Right lobe of liver (tissue), 6 donors: ENCODE measurements around the gene JPT2. TPM values are rescaled to one million over a fixed set of nuclear protein-coding genes. Genes with fewer than 3 reads are reported as not detected.
"Not testable (repeated sequence)": the region's sequence is repeated elsewhere in the genome, so short reads cannot be mapped to it uniquely, and the experiment has no call there.

Experiments used
- ATAC-seq, 4 donors: fragments of 200-7000 bp; cut with Tn5 transposase; one replicate each; pipeline ENCODE4 v1.9.1; 2020; ENCODE audit warnings: mild to moderate bottlenecking in 4 of 4, moderate library complexity in 4 of 4
- DNase-seq, 3 donors: peaks; one replicate each; pipeline ENCODE4 v3.0.0-alpha.2; 2020
- H3K27ac ChIP-seq, 3 donors: fragments of 200-600 bp; one replicate each; pipeline ENCODE4 v1.8.0; 2022
- H3K27me3 ChIP-seq, 2 donors: fragments of 200-600 bp; one replicate each; pipeline ENCODE4 v1.8.0; 2022
- H3K36me3 ChIP-seq, 4 donors: fragments of 200-600 bp; sonication (generic) in 1 of 4; one replicate each; pipeline versions ENCODE4 v1.5.1 to v1.8.0; 2017 to 2022; ENCODE audit warnings: control low read depth in 1 of 4
- H3K4me1 ChIP-seq, 4 donors: fragments of 200-600 bp; sonication (generic) in 1 of 4; one replicate each; pipeline versions ENCODE4 v1.5.1 to v1.8.0; 2017 to 2022; ENCODE audit warnings: control low read depth in 1 of 4
- H3K4me3 ChIP-seq, 3 donors: fragments of 200-600 bp; one replicate each; pipeline ENCODE4 v1.8.0; 2022
- H3K9me3 ChIP-seq, 4 donors: fragments of 200-600 bp; sonication (generic) in 1 of 4; one replicate each; pipeline versions ENCODE4 v1.5.1 to v1.8.0; 2017 to 2022; ENCODE audit warnings: control low read depth in 1 of 4
- POLR2A ChIP-seq: fragments of 450-650 bp; IDR thresholded peaks from one replicate; pipeline ENCODE4 v1.6.1; 2017; ENCODE audit warnings: antibody characterized with exemption, mild to moderate bottlenecking
- WGBS: methylation state at CpG from one replicate; pipeline ENCODE4 v1.1.6; 2018; ENCODE audit warnings: low coverage, low lambda C conversion rate; ENCODE audit not compliant: insufficient coverage; ENCODE audit errors: missing lambda C conversion rate; 5-methylcytosine and 5-hydroxymethylcytosine counted together
- intact Hi-C, 2 donors: fragments of 100-400 bp; cut with DNase I; formaldehyde crosslinking; loops; one replicate each; pipeline versions ENCODE4 v1.11.2 to v1.14.1; 2022
- total RNA-seq, 6 experiments: library from RNA; depleted of rRNA in 2 of 6; stranded (reverse); fragments of >200 nt in 2 of 6; fragmentation: NEBNext Ultra II Directional in 3 of 6; extraction: Animal tissue kit (Norgen Biotek cat#: 25700) in 3 of 6; gene quantifications; one replicate each; pipeline versions ENCODE4 v1.1.0 to v1.2.4, GENCODE V29; 2016 to 2023
- TF ChIP-seq, protein P1 (sequence below), 4 donors: fragments of 200-600 bp in 3 of 4; fragments of 450-650 bp in 1 of 4; IDR thresholded peaks; one replicate each; pipeline versions ENCODE4 v1.5.1 to v1.8.0; 2016 to 2022; ENCODE audit warnings: antibody characterized with exemption in 4 of 4, mild to moderate bottlenecking in 2 of 4
- donor health status: DM: no; HTN: yes; CAD: no.
- donor health status: DM: no; HTN: no; CAD: no.
- donor health status: DM: no; HTN: no; CAD: no.
- donor health status: DM: no; HTN: yes; CAD: no.
- donor health status: DM: no; HTN: yes; CAD: no.

JPT2 gene
- total RNA-seq, 6 experiments from 2014 or later: 31.0 to 47.7 (median 38.7) TPM

- ATAC-seq: peak in 3 of 4 donors; percentile 36 to 65 (median 46)
- intact Hi-C loops: no loop called here
- no peaks in the 10 kb centered on the region for H3K9me3 ChIP-seq
- TF ChIP-seq POLR2A: no peak
- TF ChIP-seq, protein P1, sequence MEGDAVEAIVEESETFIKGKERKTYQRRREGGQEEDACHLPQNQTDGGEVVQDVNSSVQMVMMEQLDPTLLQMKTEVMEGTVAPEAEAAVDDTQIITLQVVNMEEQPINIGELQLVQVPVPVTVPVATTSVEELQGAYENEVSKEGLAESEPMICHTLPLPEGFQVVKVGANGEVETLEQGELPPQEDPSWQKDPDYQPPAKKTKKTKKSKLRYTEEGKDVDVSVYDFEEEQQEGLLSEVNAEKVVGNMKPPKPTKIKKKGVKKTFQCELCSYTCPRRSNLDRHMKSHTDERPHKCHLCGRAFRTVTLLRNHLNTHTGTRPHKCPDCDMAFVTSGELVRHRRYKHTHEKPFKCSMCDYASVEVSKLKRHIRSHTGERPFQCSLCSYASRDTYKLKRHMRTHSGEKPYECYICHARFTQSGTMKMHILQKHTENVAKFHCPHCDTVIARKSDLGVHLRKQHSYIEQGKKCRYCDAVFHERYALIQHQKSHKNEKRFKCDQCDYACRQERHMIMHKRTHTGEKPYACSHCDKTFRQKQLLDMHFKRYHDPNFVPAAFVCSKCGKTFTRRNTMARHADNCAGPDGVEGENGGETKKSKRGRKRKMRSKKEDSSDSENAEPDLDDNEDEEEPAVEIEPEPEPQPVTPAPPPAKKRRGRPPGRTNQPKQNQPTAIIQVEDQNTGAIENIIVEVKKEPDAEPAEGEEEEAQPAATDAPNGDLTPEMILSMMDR (IDR thresholded peaks at IDR 0.05): no peak
- 79% methylated on average over 9 of the region's 12 CpGs for WGBS
- no peak for DNase-seq
- no peak overlapping the region for H3K4me3 ChIP-seq
- peaks cover 0 to 11% (median 4%) of the 10 kb centered on the region in 4 donors for H3K4me1 ChIP-seq
- H3K36me3 ChIP-seq: no peaks in the 10 kb centered on the region
- no peak overlapping the region for H3K27ac ChIP-seq
- H3K27me3 ChIP-seq: no peaks in the 10 kb centered on the region
These were observed 37.1 kb downstream of the JPT2 start for GRCh38 chr16:1715220-1715619.

DNA sequence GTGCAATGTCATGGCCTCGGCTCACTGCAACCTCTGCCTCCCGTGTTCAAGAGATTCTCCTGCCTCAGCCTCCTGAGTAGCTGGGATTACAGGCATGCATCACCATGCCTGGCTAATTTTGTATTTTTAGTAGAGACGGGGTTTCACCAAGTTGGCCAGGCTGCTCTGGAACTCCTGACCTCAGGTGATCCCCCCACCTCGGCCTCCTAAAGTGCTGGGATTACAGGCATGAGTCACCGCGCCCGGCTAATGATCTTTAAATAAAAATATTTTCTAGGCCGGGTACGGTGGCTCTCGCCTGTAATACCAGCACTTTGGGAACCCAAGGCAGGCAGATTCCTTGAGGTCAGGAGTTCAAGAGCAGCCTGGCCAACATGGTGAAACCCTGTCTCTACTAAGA is 40.2 kb downstream of the JPT2 start:
- DNase-seq, H3K4me3 ChIP-seq, H3K9me3 ChIP-seq, H3K27me3 ChIP-seq, ATAC-seq, intact Hi-C loops, H3K27ac ChIP-seq, H3K36me3 ChIP-seq: not testable (repeated sequence)
- peaks cover 0 to 11% (median 6%) of the 10 kb centered on the region in 4 donors for H3K4me1 ChIP-seq
- 100% methylated on average over 2 of the region's 10 CpGs for WGBS

DNA sequence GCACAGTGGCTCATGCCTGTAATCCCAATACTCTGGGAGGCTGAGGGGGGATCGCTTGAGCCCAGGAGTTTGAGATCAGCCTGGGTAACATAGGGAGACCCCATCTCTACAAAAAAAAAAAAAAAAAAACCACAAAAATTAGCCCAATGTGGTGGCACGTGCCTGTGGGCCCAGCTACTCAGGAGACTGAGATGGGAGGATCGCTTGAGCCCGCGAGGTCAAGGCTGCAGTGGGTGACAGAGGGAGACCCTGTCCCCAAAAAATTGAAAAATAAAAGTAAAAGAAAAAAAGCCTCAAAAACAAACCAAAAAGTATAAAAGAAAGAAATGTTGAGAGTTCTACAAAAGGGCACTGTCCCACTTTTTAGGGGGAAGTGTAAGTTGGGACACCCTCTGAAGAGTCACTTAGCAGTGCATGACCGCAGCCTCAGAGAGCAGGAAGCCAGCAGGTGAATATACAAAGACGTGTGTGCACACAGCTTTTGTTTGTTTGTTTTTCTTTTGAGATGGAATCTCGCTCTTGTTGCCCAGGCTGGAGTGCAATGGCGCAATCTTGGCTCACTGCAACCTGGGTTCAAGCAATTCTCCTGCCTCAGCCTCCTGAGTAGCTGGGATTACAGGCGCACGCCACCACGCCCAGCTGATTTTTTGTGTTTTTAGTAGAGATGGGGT is 41.6 kb downstream of the JPT2 start:
- ATAC-seq (peak; percentile 69 to 82 (median 78)), DNase-seq (peak in 2 of 3 donors; percentile 42 to 49)
- WGBS: 58% methylated on average over 10 of the region's 12 CpGs
- H3K27me3 ChIP-seq, intact Hi-C loops, H3K36me3 ChIP-seq, H3K4me3 ChIP-seq, H3K9me3 ChIP-seq: not testable (repeated sequence)
- Histone ChIP-seq H3K4me1 (peaks cover 0 to 11% (median 6%) of the 10 kb centered on the region in 4 donors), H3K27ac (peak overlapping the region in 2 of 3 donors; percentile 2 to 26)

- DNase-seq (no peak), ATAC-seq (no peak)
- peaks cover 0 to 11% (median 6%) of the 10 kb centered on the region in 4 donors for H3K4me1 ChIP-seq
- H3K9me3 ChIP-seq: no peaks in the 10 kb centered on the region
- H3K36me3 ChIP-seq: peaks cover 0 to 6% (median 0%) of the 10 kb centered on the region in 4 donors
- peak overlapping the region in 1 of 3 donors; percentile 33 for H3K27ac ChIP-seq
- no peaks in the 10 kb centered on the region for H3K27me3 ChIP-seq
- TF ChIP-seq, protein P1 (IDR thresholded peaks at IDR 0.05): no peak
- no peak for TF ChIP-seq POLR2A
- H3K4me3 ChIP-seq: no peak overlapping the region
- intact Hi-C loops: no loop called here
- 90% methylated on average over 7 of the region's 9 CpGs for WGBS
These were observed 43.3 kb downstream of the JPT2 start for GRCh38 chr16:1721372-1721771.

DNA sequence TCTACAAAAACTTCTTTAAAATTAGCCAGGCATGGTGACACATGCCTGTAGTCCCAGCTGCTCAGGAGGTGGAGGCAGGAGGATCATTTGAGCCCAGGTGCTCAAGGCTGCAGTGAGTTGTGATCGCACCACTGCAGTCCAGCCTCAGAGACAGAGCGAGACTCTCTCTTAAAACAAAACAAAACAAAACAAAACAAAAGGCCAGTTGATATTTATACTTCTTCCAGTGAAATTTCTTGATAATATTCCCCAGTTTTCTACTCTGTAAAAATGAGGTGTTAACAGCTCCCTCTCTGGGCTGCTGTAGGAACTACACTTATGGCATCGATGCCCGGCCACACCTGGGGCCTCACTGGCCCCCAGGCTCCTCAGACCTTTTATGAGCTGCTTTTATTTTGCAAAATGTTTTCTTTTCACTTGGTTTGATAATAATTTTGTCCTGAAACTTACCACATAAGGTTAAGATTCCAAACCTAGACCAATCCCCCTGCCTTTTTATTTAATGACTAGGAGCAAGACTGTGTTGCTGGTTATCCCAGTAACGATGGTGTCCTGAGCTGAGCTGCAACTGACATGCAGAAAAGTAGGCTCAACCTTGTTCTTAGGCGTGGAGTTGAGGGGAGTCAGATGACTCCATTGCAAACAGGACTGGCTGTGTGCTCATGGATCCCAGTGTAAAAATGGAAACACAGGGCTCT is 45.5 kb downstream of the JPT2 start:
- WGBS: 50% methylated on average over 6 of the region's 6 CpGs
- peaks cover 0 to 11% (median 6%) of the 10 kb centered on the region in 4 donors for H3K4me1 ChIP-seq
- H3K9me3 ChIP-seq: no peaks in the 10 kb centered on the region
- no peak overlapping the region for H3K27ac ChIP-seq
- no peak for DNase-seq
- TF ChIP-seq, protein P1 (IDR thresholded peaks at IDR 0.05): peak; percentile 60 to 82 (median 76)
- no peak for TF ChIP-seq POLR2A
- H3K27me3 ChIP-seq: no peaks in the 10 kb centered on the region
- intact Hi-C loops: no loop called here
- ATAC-seq: peak; percentile 40 to 67 (median 64)
- H3K36me3 ChIP-seq: peaks cover 0 to 12% (median 0%) of the 10 kb centered on the region in 4 donors
- H3K4me3 ChIP-seq: no peak overlapping the region
